SH-SY5Y (cell line): ENCODE results near the gene CNTN5.

ENCODE experiments used
- GATA2 ChIP-seq: IDR thresholded peaks from 2 replicates; pipeline ENCODE4 v1.6.1; 2011; ENCODE audit warnings: mild to moderate bottlenecking, low read depth, low read length
- GATA3 ChIP-seq: IDR thresholded peaks from 2 replicates; pipeline ENCODE4 v1.6.1; 2011; ENCODE audit warnings: low read depth, mild to moderate bottlenecking, low read length, moderate library complexity

DNA sequence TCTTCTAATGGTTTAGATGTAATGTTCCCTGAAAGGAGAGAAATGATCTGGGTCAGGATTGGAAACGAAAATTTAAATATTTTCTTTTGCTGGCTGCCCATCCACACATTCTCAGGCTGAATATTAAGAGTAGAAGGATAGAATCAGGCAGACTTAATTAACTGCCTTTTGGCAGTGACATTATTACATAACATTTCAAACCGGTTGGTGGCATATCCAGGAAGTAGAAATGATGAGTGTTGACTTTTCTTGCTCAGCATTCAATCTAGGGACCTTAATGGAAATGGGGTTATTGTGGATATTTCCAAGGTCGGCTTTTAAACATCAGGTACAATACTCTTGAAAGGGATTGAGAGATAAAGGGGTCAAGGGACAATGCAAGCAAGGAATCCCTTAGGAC lies 989.0 kb downstream of the CNTN5 start:
- TF ChIP-seq GATA3 (no peak), GATA2 (no peak)
